ENCODE results near the gene ABCC10.
"Not testable (repeated sequence)": the region's sequence is repeated elsewhere in the genome, so short reads cannot be mapped to it uniquely, and the experiment has no call there.

The ABCC10 gene

GRCh38 chr6:43498291-43498690 is 71.0 kb downstream of the ABCC10 start:
- not testable (repeated sequence) for DNase-seq (ENCODE audit: low read depth)

- no peak for DNase-seq (ENCODE audit: low read depth)
These were observed 71.9 kb downstream of the ABCC10 start for GRCh38 chr6:43499028-43499815.
